Testis (tissue), 3 donors: ENCODE data around the gene RAPGEF4. TPM values are rescaled to one million over a fixed set of nuclear protein-coding genes. Genes with fewer than 3 reads are reported as not detected.

Experiments used
- DNase-seq: peaks from one replicate; pipeline ENCODE4 v3.0.0-alpha.2; 2019
- H3K27ac ChIP-seq, 2 donors: fragments of 200-600 bp; sonication (generic); one replicate each; pipeline ENCODE4 v1.5.1; 2019
- H3K27me3 ChIP-seq: fragments of 200-600 bp; sonication (generic); one replicate; pipeline ENCODE4 v1.5.1; 2019
- H3K36me3 ChIP-seq: fragments of 200-600 bp; sonication (generic); one replicate; pipeline ENCODE4 v1.5.1; 2017; ENCODE audit warnings: low read depth; ENCODE audit errors: missing control alignments
- H3K4me1 ChIP-seq: fragments of 200-600 bp; sonication (generic); one replicate; pipeline ENCODE4 v1.5.1; 2019
- H3K4me3 ChIP-seq, 2 donors: fragments of 200-600 bp; sonication (generic); one replicate each; pipeline ENCODE4 v1.5.1; 2017 to 2019
- H3K9me3 ChIP-seq: fragments of 200-600 bp; sonication (generic); one replicate; pipeline ENCODE4 v1.5.1; 2017
- POLR2A ChIP-seq: fragments of 450-650 bp; IDR thresholded peaks from one replicate; pipeline ENCODE4 v1.6.1; 2017; ENCODE audit warnings: antibody characterized with exemption, mild to moderate bottlenecking, moderate library complexity
- WGBS, 2 donors: methylation state at CpG; one replicate each; pipeline ENCODE4 v1.1.5; 2018; 5-methylcytosine and 5-hydroxymethylcytosine counted together
- intact Hi-C: fragments of 100-400 bp; cut with DNase I; formaldehyde crosslinking; loops from one replicate; pipeline ENCODE4 v1.15.1; 2023; ENCODE audit warnings: low total_unique reads
- polyA plus RNA-seq: library from polyadenylated mRNA; stranded (reverse); fragments of 350-450 nt; fragmentation: Illumina TruSeq; extraction: RNeasy Lipid Tissue Mini Kit (QIAGEN cat#74804); gene quantifications from one replicate; pipeline ENCODE4 v1.2.3, GENCODE V29; 2014; ENCODE audit warnings: low read depth, low replicate concordance; ENCODE audit not compliant: insufficient read depth
- total RNA-seq, 2 donors: library from RNA; depleted of rRNA; stranded (reverse); fragments of >200 nt; gene quantifications; one replicate each; pipeline ENCODE4 v1.2.3, GENCODE V29; 2016
- TF ChIP-seq, protein P1 (sequence below), 3 experiments: fragments of 450-650 bp in 2 of 3; fragments of 200-600 bp in 1 of 3; sonication (generic) in 1 of 3; IDR thresholded peaks; one replicate each; pipeline ENCODE4 v1.5.1; 2016 to 2019; ENCODE audit warnings: antibody characterized with exemption in 3 of 3, mild to moderate bottlenecking in 2 of 3, moderate library complexity in 1 of 3

The RAPGEF4 gene
- total and polyA plus RNA-seq, 3 donors from 2014 or later, result 14.3 to 42.6 (median 22.5) TPM

DNA sequence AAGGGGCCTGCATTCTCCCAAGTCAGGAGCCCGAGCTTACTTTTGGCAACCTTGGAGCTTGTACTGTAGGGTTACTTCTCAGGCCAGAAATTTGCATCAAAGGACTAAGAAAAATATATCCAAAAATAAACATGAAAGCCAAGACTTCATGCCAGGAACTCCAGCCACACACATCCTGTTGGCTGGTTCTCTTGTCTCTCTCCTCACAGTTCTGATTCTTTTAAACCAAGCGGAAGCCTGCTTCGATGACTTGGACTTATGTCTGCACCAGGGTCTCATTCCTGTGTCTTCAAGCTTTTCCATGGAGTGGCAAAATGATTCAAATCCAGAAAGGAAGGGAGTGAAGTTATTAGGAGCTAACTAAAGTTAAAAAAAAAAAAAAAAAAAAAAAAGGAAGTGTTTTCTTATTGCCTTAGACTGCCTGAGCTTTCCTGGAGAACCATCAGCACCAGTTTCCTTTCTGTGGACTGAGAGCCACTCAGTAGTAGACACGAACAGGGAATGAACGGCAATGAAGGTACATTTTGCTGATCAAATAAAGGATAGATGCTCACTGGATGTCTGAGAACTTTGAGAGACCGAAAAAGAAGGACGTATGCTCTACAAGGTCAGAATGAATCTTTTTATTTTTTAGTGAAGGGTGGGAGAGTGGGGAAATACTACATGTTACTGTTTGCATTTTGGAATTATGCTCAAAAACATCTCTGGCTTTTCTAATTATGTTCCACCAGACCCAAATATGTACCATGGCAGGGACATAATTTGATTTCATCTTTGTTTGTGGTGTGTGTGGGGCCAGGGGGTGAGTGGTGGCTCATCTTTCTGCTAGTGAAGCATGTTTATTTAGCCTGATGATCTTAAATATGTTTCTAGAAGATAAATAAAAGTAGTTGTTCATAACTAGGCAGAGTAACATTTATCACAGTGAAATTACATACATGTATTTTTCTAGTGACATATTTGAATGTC lies 86.0 kb downstream of the RAPGEF4 start:
- 63 to 76% methylated on average over 7 of the region's 7 CpGs for whole genome bisulfite sequencing, 2 donors
- Histone ChIP-seq H3K27ac (no peak overlapping the region), H3K27me3 (no peaks in the 10 kb centered on the region), H3K36me3 (no peaks in the 10 kb centered on the region), H3K9me3 (no peaks in the 10 kb centered on the region), H3K4me1 (no peaks in the 10 kb centered on the region), H3K4me3 (no peak overlapping the region)
- intact Hi-C loops, result no loop called here
- no peak for DNase-seq
- no peak for TF ChIP-seq POLR2A
- TF ChIP-seq, protein P1, sequence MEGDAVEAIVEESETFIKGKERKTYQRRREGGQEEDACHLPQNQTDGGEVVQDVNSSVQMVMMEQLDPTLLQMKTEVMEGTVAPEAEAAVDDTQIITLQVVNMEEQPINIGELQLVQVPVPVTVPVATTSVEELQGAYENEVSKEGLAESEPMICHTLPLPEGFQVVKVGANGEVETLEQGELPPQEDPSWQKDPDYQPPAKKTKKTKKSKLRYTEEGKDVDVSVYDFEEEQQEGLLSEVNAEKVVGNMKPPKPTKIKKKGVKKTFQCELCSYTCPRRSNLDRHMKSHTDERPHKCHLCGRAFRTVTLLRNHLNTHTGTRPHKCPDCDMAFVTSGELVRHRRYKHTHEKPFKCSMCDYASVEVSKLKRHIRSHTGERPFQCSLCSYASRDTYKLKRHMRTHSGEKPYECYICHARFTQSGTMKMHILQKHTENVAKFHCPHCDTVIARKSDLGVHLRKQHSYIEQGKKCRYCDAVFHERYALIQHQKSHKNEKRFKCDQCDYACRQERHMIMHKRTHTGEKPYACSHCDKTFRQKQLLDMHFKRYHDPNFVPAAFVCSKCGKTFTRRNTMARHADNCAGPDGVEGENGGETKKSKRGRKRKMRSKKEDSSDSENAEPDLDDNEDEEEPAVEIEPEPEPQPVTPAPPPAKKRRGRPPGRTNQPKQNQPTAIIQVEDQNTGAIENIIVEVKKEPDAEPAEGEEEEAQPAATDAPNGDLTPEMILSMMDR (IDR thresholded peaks at IDR 0.05), result no peak

DNA sequence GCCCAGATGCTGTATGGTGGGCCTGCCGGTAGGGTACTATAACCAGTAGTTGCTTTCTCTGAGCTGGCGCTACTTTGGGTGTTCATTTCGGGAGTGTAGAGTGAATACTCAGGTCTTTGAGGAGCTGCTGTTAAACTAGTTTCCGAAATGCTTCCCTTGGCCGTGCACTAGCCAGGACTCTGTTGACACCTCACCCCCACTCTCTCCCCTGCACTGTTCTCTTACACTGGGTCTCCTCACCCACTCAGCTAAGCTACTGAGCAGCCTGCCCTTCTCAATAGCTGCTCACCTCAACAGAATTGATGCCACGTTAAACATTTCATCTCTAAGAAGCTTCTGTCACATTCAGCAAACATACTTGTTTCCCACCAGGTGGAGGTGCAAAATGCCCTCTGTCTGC lies 86.9 kb downstream of the RAPGEF4 start:
- intact Hi-C loops, result no loop called here
- 82 to 88% methylated on average over 6 of the region's 6 CpGs for WGBS, 2 donors
- Histone ChIP-seq H3K4me3 (no peak overlapping the region), H3K4me1 (no peaks in the 10 kb centered on the region), H3K27ac (no peak overlapping the region), H3K9me3 (no peaks in the 10 kb centered on the region), H3K27me3 (no peaks in the 10 kb centered on the region), H3K36me3 (no peaks in the 10 kb centered on the region)
- no peak for DNase-seq
- TF ChIP-seq, protein P1 (IDR thresholded peaks at IDR 0.05), result no peak
- TF ChIP-seq POLR2A, result no peak

DNA sequence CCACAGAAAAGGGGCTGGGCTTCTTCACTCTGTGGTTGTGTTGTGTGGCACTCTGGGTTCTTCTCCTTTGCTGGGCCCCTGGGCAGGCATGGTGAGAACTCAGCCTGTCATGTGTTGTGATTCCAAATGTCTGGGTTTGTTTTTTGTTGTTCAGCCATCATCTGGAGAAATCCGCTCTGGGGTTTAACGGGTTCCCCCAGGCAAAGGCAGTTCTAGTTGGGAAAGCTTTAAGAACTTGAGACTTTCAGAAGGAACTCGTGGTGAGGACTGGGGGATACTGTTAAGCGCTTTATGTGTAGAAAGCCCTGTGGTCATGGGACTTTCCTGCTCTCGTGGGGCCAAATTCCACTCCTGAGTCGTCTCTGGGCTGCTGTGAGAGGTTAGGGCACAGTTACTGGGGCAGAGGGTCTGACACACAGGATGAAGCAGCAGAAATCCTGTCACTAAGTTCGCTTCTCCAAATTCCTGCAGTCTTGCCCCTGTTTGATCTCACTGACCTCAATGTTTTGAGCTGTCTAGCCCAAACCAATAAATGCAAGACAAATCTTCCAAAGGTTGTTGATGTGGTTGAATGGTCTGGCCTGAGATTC lies 87.7 kb downstream of the RAPGEF4 start:
- Histone ChIP-seq H3K36me3 (no peaks in the 10 kb centered on the region), H3K27ac (peak overlapping the region in 1 of 2 donors; percentile 21), H3K9me3 (no peaks in the 10 kb centered on the region), H3K27me3 (no peaks in the 10 kb centered on the region), H3K4me3 (no peak overlapping the region), H3K4me1 (no peaks in the 10 kb centered on the region)
- DNase-seq, result no peak
- intact Hi-C loops, result no loop called here
- 77 to 87% methylated on average over 7 of the region's 7 CpGs for WGBS, 2 donors
- TF ChIP-seq POLR2A, result no peak
- TF ChIP-seq, protein P1 (IDR thresholded peaks at IDR 0.05), result no peak

DNA sequence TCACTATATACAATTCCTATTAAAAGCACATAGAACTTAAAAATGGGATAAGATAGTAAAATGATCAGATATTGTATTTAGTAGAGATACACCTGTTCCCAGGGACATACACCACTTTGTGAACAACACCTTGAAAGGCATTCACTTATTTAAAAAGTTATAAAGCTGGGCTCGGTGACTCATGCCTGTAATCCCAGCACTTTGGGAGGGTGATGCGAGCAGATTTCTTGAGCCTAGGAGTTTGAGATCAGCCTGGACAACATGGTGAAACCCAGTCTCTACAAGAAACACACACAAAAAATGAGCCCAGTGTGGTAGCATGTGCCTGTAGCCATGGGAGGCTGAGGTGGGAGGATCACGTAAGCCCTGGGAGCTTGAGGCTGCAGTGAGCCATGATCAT lies 90.9 kb downstream of the RAPGEF4 start:
- H3K27me3 ChIP-seq, result no peaks in the 10 kb centered on the region
- H3K4me1 ChIP-seq, result no peaks in the 10 kb centered on the region
- no peak for DNase-seq
- H3K27ac ChIP-seq, result no peak overlapping the region
- TF ChIP-seq, protein P1 (IDR thresholded peaks at IDR 0.05), result no peak
- no peak for TF ChIP-seq POLR2A
- WGBS, 2 donors, result 94 to 95% methylated on average over 3 of the region's 3 CpGs
- no peak overlapping the region for H3K4me3 ChIP-seq
- H3K36me3 ChIP-seq, result no peaks in the 10 kb centered on the region
- intact Hi-C loops, result no loop called here
- H3K9me3 ChIP-seq, result no peaks in the 10 kb centered on the region
